Measurements from ENCODE around the gene CDH4. TPM values are rescaled to one million over a fixed set of nuclear protein-coding genes. Genes with fewer than 3 reads are reported as not detected.
"Not testable (repeated sequence)": the region's sequence is repeated elsewhere in the genome, so short reads cannot be mapped to it uniquely, and the experiment has no call there.

CDH4 gene
- total RNA-seq, 2 donors from 2014 or later: 0.08 to 0.09 TPM

- DNase-seq (ENCODE audit: low spot score in 2 of 2): no peak
Measured at GRCh38 chr20:61391812-61392520, 139.9 kb downstream of the CDH4 start.

DNA sequence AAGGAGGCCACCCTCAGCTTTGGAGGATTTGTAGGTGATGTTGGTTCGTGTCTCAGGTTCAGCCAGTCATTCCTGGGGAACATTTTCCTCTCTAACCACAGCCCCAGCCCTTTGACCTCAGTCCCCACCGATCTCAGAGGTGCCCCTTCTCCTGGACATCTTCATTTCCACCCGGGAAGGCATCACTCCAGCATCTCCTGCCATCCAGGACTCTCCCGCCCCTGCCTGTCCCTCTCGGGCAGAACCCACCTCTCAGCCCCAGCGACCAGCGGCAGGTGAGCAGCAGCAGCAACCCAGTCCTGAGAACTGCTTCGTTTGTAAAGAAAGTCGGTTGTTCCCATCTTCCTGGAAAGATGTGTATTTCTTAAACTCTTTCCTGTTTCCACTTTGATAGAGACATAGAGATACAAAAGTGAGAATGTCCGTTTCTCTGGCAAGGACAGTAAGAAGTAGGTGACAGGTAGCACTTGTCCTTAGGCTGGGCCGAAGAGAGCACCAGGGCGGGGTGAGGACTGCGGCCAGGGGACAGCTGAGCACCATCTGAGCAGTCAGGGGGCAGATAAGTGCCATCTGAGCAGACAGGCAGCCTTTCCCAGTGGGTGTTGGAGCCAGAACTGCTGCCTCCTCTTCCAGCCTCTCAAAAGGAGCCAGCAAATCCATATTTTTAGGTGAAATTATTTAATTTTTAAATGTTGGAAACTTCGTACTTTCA lies 142.2 kb downstream of the CDH4 start:
- ATAC-seq: no peak
- H3K27ac Mint-ChIP-seq: no peak overlapping the region
- H3K9me3 Mint-ChIP-seq: peaks cover 4 to 10% of the 10 kb centered on the region in 2 donors
- H3K36me3 Mint-ChIP-seq: no peaks in the 10 kb centered on the region
- DNase-seq (ENCODE audit: low spot score in 2 of 2): no peak

More at GRCh38 chr20:61391812-61392520, 139.9 kb downstream of the CDH4 start:
- H3K27ac Mint-ChIP-seq: no peak overlapping the region
- peaks cover 5 to 11% of the 10 kb centered on the region in 2 donors for H3K9me3 Mint-ChIP-seq
- no peaks in the 10 kb centered on the region for H3K36me3 Mint-ChIP-seq
- ATAC-seq: no peak

GRCh38 chr20:61396262-61396848 lies 144.3 kb downstream of the CDH4 start:
- ATAC-seq (no peak), DNase-seq (ENCODE audit: low spot score in 2 of 2) (no peak)
- Mint-ChIP-seq H3K36me3 (peaks cover 0 to 7% of the 10 kb centered on the region in 2 donors), H3K27ac (no peak overlapping the region), H3K9me3 (peaks cover 0 to 13% of the 10 kb centered on the region in 2 donors)

DNA sequence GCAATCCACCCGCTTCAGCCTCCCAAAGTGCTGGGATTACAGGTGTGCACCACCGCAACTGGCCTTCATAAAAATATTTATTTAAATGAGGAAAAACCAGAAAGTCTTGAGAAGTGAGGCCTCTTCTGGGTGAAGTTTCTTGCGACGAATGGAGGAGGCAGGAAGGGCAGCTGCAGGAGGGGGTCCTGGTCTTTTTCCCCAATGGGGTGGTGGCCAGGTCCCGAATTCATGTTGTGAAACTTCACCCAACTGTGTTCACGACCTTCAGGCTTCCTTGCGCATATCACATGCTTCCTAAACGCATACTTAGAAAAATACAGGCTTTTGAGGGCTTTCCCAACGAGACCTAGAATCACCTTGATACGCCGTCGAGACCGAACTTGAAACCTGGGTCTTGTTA lies 145.1 kb downstream of the CDH4 start:
- ATAC-seq: no peak
- DNase-seq (ENCODE audit: low spot score in 2 of 2): no peak
- Mint-ChIP-seq H3K27ac (no peak overlapping the region), H3K9me3 (peaks cover 0 to 10% of the 10 kb centered on the region in 2 donors), H3K36me3 (peaks cover 0 to 8% of the 10 kb centered on the region in 2 donors)

- H3K36me3 Mint-ChIP-seq: peaks cover 0 to 8% of the 10 kb centered on the region in 2 donors
- H3K27ac Mint-ChIP-seq: no peak overlapping the region
- ATAC-seq (no peak), DNase-seq (ENCODE audit: low spot score in 2 of 2) (no peak)
- peaks cover 0 to 10% of the 10 kb centered on the region in 2 donors for H3K9me3 Mint-ChIP-seq
Measured at GRCh38 chr20:61397790-61398189, 145.7 kb downstream of the CDH4 start.

GRCh38 chr20:61399433-61399832 lies 147.4 kb downstream of the CDH4 start:
- H3K36me3 Mint-ChIP-seq: peaks cover 0 to 8% of the 10 kb centered on the region in 2 donors
- H3K27ac Mint-ChIP-seq: no peak overlapping the region
- no peak for ATAC-seq
- peaks cover 0 to 10% of the 10 kb centered on the region in 2 donors for H3K9me3 Mint-ChIP-seq
- DNase-seq (ENCODE audit: low spot score in 2 of 2): no peak

GRCh38 chr20:61400499-61400898 lies 148.4 kb downstream of the CDH4 start:
- Mint-ChIP-seq H3K36me3 (peaks cover 0 to 8% of the 10 kb centered on the region in 2 donors), H3K9me3 (peaks cover 0 to 10% of the 10 kb centered on the region in 2 donors), H3K27ac (no peak overlapping the region)
- DNase-seq (ENCODE audit: low spot score in 2 of 2) (no peak), ATAC-seq (no peak)

GRCh38 chr20:61404303-61404702 lies 152.2 kb downstream of the CDH4 start:
- peaks cover 5 to 21% of the 10 kb centered on the region in 2 donors for H3K9me3 Mint-ChIP-seq
- peaks cover 7 to 17% of the 10 kb centered on the region in 2 donors for H3K36me3 Mint-ChIP-seq
- no peak overlapping the region for H3K27ac Mint-ChIP-seq
- ATAC-seq (no peak), DNase-seq (ENCODE audit: low spot score in 2 of 2) (no peak)

- DNase-seq (ENCODE audit: low spot score in 2 of 2) (no peak), ATAC-seq (no peak)
- peaks cover 5 to 18% of the 10 kb centered on the region in 2 donors for H3K9me3 Mint-ChIP-seq
- peaks cover 7 to 17% of the 10 kb centered on the region in 2 donors for H3K36me3 Mint-ChIP-seq
- H3K27ac Mint-ChIP-seq: no peak overlapping the region
Measured at GRCh38 chr20:61405007-61405406, 152.9 kb downstream of the CDH4 start.

DNA sequence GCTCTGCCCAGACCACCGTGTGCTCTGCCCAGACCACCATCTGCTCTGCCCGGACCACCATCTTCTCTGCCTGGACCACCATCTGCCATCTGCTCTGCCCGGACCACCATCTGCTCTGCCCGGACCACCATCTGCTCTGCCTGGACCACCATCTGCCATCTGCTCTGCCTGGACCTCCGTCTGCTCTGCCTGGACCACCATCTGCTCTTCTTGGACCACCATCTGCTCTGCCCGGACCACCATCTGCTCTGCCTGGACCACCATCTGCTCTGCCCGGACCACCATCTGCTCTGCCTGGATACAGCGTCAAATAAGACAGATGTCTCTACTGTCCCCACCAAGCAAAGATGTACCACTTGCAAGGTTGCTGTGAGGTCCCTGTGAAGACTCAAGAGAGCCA lies 154.7 kb downstream of the CDH4 start:
- ATAC-seq; H3K27ac Mint-ChIP-seq; DNase-seq (ENCODE audit: low spot score in 2 of 2); H3K36me3 Mint-ChIP-seq: not testable (repeated sequence)
- H3K9me3 Mint-ChIP-seq: peaks cover 5 to 11% of the 10 kb centered on the region in 2 donors

GRCh38 chr20:61407561-61407960 lies 155.5 kb downstream of the CDH4 start:
- no peak for ATAC-seq
- Mint-ChIP-seq H3K9me3 (peaks cover 5 to 11% of the 10 kb centered on the region in 2 donors), H3K36me3 (peaks cover 7 to 9% of the 10 kb centered on the region in 2 donors)

DNA sequence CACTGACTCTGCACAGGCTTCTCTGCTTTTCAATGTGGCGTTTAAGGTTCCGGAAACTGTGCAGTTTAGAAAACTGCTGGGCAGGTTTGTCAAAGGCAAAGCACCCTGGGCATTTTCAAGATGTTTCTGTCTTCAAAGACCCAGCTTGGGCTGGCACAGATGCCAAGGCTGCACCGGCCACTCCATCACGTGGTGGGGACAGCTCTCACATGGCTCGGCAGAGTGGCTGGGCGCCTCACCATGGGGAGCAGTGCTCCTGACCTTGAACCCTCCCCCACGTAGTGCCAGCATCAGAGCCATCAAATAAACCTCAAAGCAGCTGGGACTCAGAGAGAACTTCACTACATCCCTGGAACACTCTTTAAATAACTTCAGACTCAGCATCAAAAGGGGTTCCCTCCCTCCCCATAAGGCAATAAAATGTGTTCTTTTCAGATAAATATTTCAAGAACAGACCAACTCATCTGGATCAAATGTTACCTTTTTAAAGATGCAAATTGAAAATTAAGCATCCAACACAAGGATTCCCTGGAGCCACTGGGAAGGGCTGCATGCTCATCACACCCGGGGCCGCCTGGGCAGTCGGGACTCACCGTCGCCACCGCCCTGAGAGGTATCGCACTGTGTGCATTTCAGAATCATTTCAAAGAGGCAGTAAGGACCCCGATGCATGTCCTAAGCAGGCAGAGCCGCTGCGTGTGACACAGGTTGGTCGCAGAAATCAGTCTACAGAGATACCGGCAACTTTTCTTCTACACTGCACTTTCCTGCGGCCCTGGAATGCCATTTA lies 157.1 kb downstream of the CDH4 start:
- DNase-seq (ENCODE audit: low spot score in 2 of 2) (no peak), ATAC-seq (no peak)
- Mint-ChIP-seq H3K9me3 (peaks cover 5 to 11% of the 10 kb centered on the region in 2 donors), H3K27ac (no peak overlapping the region), H3K36me3 (peaks cover 7 to 9% of the 10 kb centered on the region in 2 donors)

More at GRCh38 chr20:61407561-61407960, 155.5 kb downstream of the CDH4 start:
- no peak for DNase-seq (ENCODE audit: low spot score in 2 of 2)
- no peak overlapping the region for H3K27ac Mint-ChIP-seq

DNA sequence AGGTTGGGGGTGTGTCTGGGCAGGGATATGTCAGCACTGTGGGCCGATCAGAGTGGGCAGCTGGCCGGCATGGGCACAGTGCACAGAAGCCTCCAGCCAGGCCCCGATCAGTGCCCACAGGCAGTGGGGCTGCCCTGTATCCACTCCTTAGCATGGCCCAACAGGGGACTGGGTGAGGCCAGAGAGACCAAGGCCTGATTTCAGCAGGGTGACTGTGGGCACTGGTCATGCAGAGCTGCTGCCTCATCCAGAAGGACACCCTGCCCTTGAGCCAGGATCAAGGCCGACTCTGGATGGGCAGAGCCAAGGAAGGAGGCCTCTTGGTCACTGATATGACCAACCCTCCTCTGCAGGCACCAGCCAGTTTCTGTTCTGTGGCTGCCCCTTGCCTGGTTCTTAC lies 159.7 kb downstream of the CDH4 start:
- ATAC-seq (no peak), DNase-seq (ENCODE audit: low spot score in 2 of 2) (no peak)
- peaks cover 4 to 9% of the 10 kb centered on the region in 2 donors for H3K9me3 Mint-ChIP-seq
- no peak overlapping the region for H3K27ac Mint-ChIP-seq
- H3K36me3 Mint-ChIP-seq: peaks cover 7 to 8% of the 10 kb centered on the region in 2 donors

DNA sequence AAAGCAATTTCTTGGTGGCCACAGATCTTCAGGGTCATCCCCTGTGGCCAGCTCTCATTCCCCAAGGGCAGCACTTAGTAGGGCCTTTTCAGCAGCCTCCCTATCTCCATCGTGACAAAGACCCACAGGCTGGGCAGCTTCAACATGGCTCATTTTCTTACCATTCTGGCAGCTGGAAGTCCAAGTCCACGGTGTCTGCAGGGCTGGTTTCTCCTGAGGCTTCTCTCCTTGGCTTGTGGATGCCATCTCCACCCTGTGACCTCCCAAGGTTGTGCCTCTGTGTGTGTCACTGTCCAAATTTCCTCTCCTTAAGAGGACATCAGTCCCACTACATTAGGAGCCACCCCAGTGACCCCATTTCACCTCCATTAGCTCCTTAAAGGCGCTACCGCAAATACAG lies 161.7 kb downstream of the CDH4 start:
- Mint-ChIP-seq H3K9me3 (no peaks in the 10 kb centered on the region), H3K27ac (no peak overlapping the region), H3K36me3 (no peaks in the 10 kb centered on the region)
- ATAC-seq: no peak
- DNase-seq (ENCODE audit: low spot score in 2 of 2): no peak

DNA sequence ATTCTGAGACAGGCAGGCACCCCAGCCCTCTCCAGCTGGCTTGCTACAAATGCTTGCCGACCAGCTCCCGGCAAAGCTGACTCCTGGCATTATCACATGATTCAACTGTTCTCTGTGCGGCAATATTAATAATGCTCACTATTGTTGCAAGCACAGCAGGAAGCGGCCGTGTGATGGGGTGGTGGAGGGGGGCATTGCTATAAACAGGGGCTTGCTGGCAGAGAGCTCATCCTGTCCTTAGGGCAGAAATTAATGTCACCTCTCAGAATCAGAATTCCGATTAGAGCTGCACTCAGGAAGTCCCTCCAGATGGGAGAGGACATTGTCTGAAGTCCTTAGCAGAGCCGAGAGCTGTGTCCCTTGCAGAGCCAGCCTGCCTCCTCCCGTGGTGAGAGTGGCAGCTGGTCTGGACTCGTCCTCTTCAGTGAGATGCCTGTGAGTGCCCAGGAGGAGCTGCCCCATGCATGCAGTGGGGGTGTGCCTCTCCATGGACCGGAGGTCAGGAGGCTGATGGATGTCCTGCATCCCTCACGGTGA lies 162.5 kb downstream of the CDH4 start:
- Mint-ChIP-seq H3K27ac (no peak overlapping the region), H3K9me3 (no peaks in the 10 kb centered on the region), H3K36me3 (no peaks in the 10 kb centered on the region)
- DNase-seq (ENCODE audit: low spot score in 2 of 2) (no peak), ATAC-seq (no peak)

- Mint-ChIP-seq H3K9me3 (no peaks in the 10 kb centered on the region), H3K27ac (no peak overlapping the region), H3K36me3 (no peaks in the 10 kb centered on the region)
- ATAC-seq: no peak
- no peak for DNase-seq (ENCODE audit: low spot score in 2 of 2)
Measured at GRCh38 chr20:61416546-61416945, 164.5 kb downstream of the CDH4 start.
